DND-41 (cell line): ENCODE measurements around the gene SEC31B.

Source experiments
- EZH2 ChIP-seq: IDR thresholded peaks from 3 replicates; pipeline ENCODE4 v1.6.1; 2012; ENCODE audit warnings: borderline replicate concordance, low read depth, mild to moderate bottlenecking, moderate library complexity, low read length, inconsistent platforms; ENCODE audit not compliant: severe bottlenecking
- TF ChIP-seq, protein P1 (sequence below): IDR thresholded peaks from 2 replicates; pipeline ENCODE4 v1.5.1; 2012; ENCODE audit warnings: borderline replicate concordance, low read length, moderate library complexity, mild to moderate bottlenecking; ENCODE audit not compliant: poor library complexity, severe bottlenecking; ENCODE audit errors: extremely low read depth

DNA sequence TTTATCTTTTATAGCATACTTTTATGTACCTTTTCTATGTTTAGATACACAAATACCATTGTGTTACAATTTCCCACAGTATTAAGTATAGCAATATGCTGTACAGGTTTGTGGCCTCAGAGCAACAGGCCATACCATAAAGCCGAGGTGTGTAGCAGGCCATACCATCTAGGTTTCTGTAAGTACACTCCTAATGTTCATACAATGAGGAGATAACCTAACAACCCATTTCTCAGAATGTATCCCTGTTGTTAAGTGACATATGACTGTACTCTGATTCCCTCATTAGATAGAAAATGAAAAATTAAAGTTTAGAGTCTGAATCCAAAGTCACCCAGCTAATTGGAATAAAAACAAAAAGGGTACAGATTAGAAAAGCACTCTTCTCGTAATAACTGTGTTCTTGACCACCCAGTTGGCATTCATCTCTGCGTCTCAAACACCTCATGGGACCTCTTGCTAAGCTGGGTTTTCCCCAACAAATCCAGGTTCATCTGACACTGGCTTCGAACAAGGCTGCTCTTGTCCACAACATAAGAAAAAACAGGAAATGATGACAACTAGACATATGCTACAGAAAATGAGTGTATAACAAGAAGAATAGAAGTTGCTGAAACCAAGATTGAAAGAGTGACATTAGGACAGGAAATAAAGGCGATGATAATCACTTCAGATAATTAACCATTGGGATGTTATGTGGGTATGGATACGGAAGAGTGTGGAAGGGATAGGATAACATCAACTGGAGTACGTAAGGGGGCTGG is 8.6 kb upstream of the SEC31B start:
- TF ChIP-seq, protein P1, sequence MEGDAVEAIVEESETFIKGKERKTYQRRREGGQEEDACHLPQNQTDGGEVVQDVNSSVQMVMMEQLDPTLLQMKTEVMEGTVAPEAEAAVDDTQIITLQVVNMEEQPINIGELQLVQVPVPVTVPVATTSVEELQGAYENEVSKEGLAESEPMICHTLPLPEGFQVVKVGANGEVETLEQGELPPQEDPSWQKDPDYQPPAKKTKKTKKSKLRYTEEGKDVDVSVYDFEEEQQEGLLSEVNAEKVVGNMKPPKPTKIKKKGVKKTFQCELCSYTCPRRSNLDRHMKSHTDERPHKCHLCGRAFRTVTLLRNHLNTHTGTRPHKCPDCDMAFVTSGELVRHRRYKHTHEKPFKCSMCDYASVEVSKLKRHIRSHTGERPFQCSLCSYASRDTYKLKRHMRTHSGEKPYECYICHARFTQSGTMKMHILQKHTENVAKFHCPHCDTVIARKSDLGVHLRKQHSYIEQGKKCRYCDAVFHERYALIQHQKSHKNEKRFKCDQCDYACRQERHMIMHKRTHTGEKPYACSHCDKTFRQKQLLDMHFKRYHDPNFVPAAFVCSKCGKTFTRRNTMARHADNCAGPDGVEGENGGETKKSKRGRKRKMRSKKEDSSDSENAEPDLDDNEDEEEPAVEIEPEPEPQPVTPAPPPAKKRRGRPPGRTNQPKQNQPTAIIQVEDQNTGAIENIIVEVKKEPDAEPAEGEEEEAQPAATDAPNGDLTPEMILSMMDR, result no peak
- no peak for TF ChIP-seq EZH2
